ENCODE measurements around the gene TAF7L.

TAF7L gene

GRCh38 chrX:101220662-101221260 lies 70.4 kb downstream of the TAF7L start:
- DNase-seq (ENCODE audit: low spot score), result no peak

DNA sequence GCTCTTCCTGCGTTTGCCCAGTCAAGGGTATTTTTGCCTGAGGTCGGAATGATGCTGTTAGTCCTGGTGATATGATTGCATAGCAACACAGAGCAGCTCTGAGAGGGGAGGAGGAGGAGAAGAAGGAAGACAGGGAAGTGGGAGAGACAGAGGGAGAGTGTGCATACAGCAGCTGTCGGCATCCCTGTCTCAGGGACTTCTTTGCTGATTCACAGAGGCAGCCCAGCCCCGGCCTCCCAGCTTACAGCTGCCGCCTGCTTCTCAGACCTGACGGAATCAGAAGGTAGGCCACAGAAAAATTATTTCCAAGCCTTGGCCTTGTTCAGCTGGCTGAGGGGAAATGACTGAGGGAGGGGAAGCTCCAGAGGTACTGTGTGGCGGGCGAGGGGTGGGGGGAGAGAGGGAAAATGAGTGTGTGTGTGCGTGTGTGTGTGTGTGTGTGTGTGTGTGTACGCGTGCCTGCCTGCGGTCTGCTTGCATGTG lies 71.2 kb downstream of the TAF7L start:
- DNase-seq (ENCODE audit: low spot score), result no peak

DNA sequence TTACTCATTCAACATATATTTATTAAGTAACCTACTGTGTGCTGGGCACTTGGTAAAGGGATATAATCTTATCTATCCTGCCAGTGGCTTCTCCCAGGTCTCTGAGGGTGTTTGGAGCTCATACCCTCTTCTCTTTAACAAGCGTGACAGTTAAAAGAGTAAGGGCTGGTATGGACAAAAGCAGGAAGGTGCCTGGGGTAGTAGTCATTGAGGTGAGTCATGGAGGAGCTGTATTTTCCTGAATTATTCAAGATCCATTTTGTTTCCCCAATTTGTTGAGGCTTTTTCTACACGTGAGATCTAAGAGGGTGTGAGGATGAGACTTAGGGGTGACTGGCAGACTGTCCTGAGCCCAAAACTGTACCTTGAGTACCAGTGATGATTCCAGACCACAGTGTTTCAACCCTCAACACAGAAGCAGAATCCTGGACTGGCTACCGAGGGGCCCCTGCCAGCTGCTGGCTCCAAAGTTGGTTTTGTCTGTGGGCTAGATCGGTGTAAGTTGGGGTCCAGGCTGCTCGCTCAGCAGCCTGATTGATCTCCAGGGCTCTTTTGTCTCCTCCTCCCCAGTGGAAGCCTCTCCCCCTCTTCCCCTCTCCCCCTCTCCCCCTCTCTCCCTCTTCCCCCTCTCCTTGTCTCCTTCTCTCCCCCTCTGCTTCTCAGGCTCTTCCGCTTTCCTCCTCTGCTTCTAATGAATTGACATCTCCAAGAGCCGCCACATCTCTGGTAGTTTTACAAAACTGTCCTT lies 71.8 kb downstream of the TAF7L start, which contains the start of gene DRP2:
Gene DRP2 (plus strand): TSS at position 671 of the 748 bp plus-strand sequence. CDS start 11,862 bp downstream, outside the sequence.
- no peak for DNase-seq (ENCODE audit: low spot score)

Measured in HuH-7.5 (cell line).